Activated T-cell treated with anti-CD3 and anti-CD28 coated beads, Interleukin-2, amount 50 U/mL, for 4 hours (primary cell): Measurements from ENCODE around the gene FXYD6. TPM values are rescaled to one million over a fixed set of nuclear protein-coding genes. Genes with fewer than 3 reads are reported as not detected.
"Not testable (repeated sequence)": the region's sequence is repeated elsewhere in the genome, so short reads cannot be mapped to it uniquely, and the experiment has no call there.

Experiments
- ATAC-seq, 2 donors: fragments of 200-7000 bp; cut with Tn5 transposase; one replicate each; pipeline ENCODE4 v1.10.0; 2021
- DNase-seq: peaks from one replicate; pipeline ENCODE4 v3.0.0-alpha.2; 2020
- H3K27me3 Mint-ChIP-seq: one replicate; pipeline ENCODE4 v1.8.0; 2021; ENCODE audit warnings: low read depth, mixed read lengths
- H3K36me3 Mint-ChIP-seq: one replicate; pipeline ENCODE4 v1.8.0; 2022; ENCODE audit warnings: mixed read lengths; ENCODE audit not compliant: insufficient read depth
- H3K4me1 Mint-ChIP-seq: one replicate; pipeline ENCODE4 v1.8.0; 2021; ENCODE audit warnings: low read depth, mixed read lengths
- H3K4me3 Mint-ChIP-seq: one replicate; pipeline ENCODE4 v1.8.0; 2021; ENCODE audit warnings: mild to moderate bottlenecking, moderate library complexity, mixed read lengths
- H3K9me3 Mint-ChIP-seq: one replicate; pipeline ENCODE4 v1.8.0; 2021; ENCODE audit warnings: mixed read lengths
- total RNA-seq, 3 donors: library from RNA; stranded (reverse); gene quantifications; one replicate each; pipeline ENCODE4 v1.2.1, GENCODE V29; 2021

Gene FXYD6
- under 1 TPM in 2 of 3 donors, not detected in 1; 0.16 to 0.38 TPM for total RNA-seq

GRCh38 chr11:117876341-117877119 lies at the start of gene FXYD6:
Gene FXYD6 (minus strand): TSS chr11:117876658. CDS start chr11:117842776, 33,882 bp downstream.
- Mint-ChIP-seq H3K4me1 (peaks cover 29% of the 10 kb centered on the region), H3K9me3 (no peaks in the 10 kb centered on the region), H3K27me3 (peaks cover 64% of the 10 kb centered on the region), H3K4me3 (peak within 1 kb of the TSS; percentile 81), H3K36me3 (no peaks in the 10 kb centered on the region)
- DNase-seq: no peak
- peak; percentile 22 to 31 for ATAC-seq

- not testable (repeated sequence) for H3K36me3 Mint-ChIP-seq, H3K27me3 Mint-ChIP-seq, DNase-seq, ATAC-seq, H3K4me3 Mint-ChIP-seq, H3K9me3 Mint-ChIP-seq
- H3K4me1 Mint-ChIP-seq: peaks cover 25% of the 10 kb centered on the region
Observed at GRCh38 chr11:117926166-117926565, 49.7 kb upstream of the FXYD6 start.

- Mint-ChIP-seq H3K36me3 (no peaks in the 10 kb centered on the region), H3K27me3 (no peaks in the 10 kb centered on the region), H3K9me3 (no peaks in the 10 kb centered on the region), H3K4me1 (peaks cover 17% of the 10 kb centered on the region), H3K4me3 (no peak overlapping the region)
- DNase-seq (no peak), ATAC-seq (no peak)
Observed at GRCh38 chr11:117925198-117925925, 48.9 kb upstream of the FXYD6 start.

- H3K9me3 Mint-ChIP-seq: no peaks in the 10 kb centered on the region
- H3K36me3 Mint-ChIP-seq: no peaks in the 10 kb centered on the region
- DNase-seq (no peak), ATAC-seq (no peak)
- H3K4me3 Mint-ChIP-seq: no peak overlapping the region
- peaks cover 10% of the 10 kb centered on the region for H3K4me1 Mint-ChIP-seq
- H3K27me3 Mint-ChIP-seq: no peaks in the 10 kb centered on the region
Observed at GRCh38 chr11:117924631-117925170, 48.2 kb upstream of the FXYD6 start.

GRCh38 chr11:117923773-117924172 lies 47.3 kb upstream of the FXYD6 start:
- DNase-seq: no peak

GRCh38 chr11:117923275-117923674 lies 46.8 kb upstream of the FXYD6 start:
- H3K36me3 Mint-ChIP-seq: no peaks in the 10 kb centered on the region
- DNase-seq (no peak), ATAC-seq (no peak)
- no peak overlapping the region for H3K4me3 Mint-ChIP-seq
- H3K27me3 Mint-ChIP-seq: no peaks in the 10 kb centered on the region
- H3K4me1 Mint-ChIP-seq: peaks cover 8% of the 10 kb centered on the region
- H3K9me3 Mint-ChIP-seq: no peaks in the 10 kb centered on the region

More at GRCh38 chr11:117923773-117924172, 47.3 kb upstream of the FXYD6 start:
- Mint-ChIP-seq H3K4me3 (no peak overlapping the region), H3K27me3 (no peaks in the 10 kb centered on the region), H3K36me3 (no peaks in the 10 kb centered on the region), H3K9me3 (no peaks in the 10 kb centered on the region), H3K4me1 (peaks cover 13% of the 10 kb centered on the region)
- no peak for ATAC-seq

GRCh38 chr11:117921893-117922292 lies 45.4 kb upstream of the FXYD6 start:
- ATAC-seq (no peak), DNase-seq (no peak)
- peaks cover 5% of the 10 kb centered on the region for H3K4me1 Mint-ChIP-seq
- H3K9me3 Mint-ChIP-seq: no peaks in the 10 kb centered on the region
- no peak overlapping the region for H3K4me3 Mint-ChIP-seq
- H3K36me3 Mint-ChIP-seq: no peaks in the 10 kb centered on the region
- H3K27me3 Mint-ChIP-seq: no peaks in the 10 kb centered on the region

GRCh38 chr11:117921456-117921855 lies 45.0 kb upstream of the FXYD6 start:
- Mint-ChIP-seq H3K9me3 (no peaks in the 10 kb centered on the region), H3K4me3 (no peak overlapping the region), H3K4me1 (peaks cover 5% of the 10 kb centered on the region), H3K36me3 (no peaks in the 10 kb centered on the region), H3K27me3 (no peaks in the 10 kb centered on the region)
- DNase-seq (no peak), ATAC-seq (no peak)

GRCh38 chr11:117919781-117920221 lies 43.3 kb upstream of the FXYD6 start:
- H3K27me3 Mint-ChIP-seq: no peaks in the 10 kb centered on the region
- no peak overlapping the region for H3K4me3 Mint-ChIP-seq
- peaks cover 5% of the 10 kb centered on the region for H3K4me1 Mint-ChIP-seq
- no peak for DNase-seq
- no peaks in the 10 kb centered on the region for H3K9me3 Mint-ChIP-seq
- no peaks in the 10 kb centered on the region for H3K36me3 Mint-ChIP-seq
- peak; percentile 88 to 93 for ATAC-seq

- Mint-ChIP-seq H3K9me3 (no peaks in the 10 kb centered on the region), H3K27me3 (no peaks in the 10 kb centered on the region), H3K4me3 (no peak overlapping the region), H3K36me3 (no peaks in the 10 kb centered on the region), H3K4me1 (peaks cover 5% of the 10 kb centered on the region)
- DNase-seq: no peak
- ATAC-seq: peak; percentile 13 to 19
Observed at GRCh38 chr11:117919341-117919740, 42.9 kb upstream of the FXYD6 start.

GRCh38 chr11:117918366-117919255 lies 42.2 kb upstream of the FXYD6 start:
- DNase-seq (no peak), ATAC-seq (no peak)
- H3K9me3 Mint-ChIP-seq: no peaks in the 10 kb centered on the region
- H3K27me3 Mint-ChIP-seq: no peaks in the 10 kb centered on the region
- H3K4me1 Mint-ChIP-seq: peaks cover 5% of the 10 kb centered on the region
- no peaks in the 10 kb centered on the region for H3K36me3 Mint-ChIP-seq
- no peak overlapping the region for H3K4me3 Mint-ChIP-seq

- H3K27me3 Mint-ChIP-seq: no peaks in the 10 kb centered on the region
- no peaks in the 10 kb centered on the region for H3K9me3 Mint-ChIP-seq
- H3K4me3 Mint-ChIP-seq: no peak overlapping the region
- peaks cover 5% of the 10 kb centered on the region for H3K4me1 Mint-ChIP-seq
- no peak for DNase-seq
- no peak for ATAC-seq
- H3K36me3 Mint-ChIP-seq: no peaks in the 10 kb centered on the region
Observed at GRCh38 chr11:117917591-117918151, 41.2 kb upstream of the FXYD6 start.

- DNase-seq (no peak), ATAC-seq (no peak)
- H3K4me3 Mint-ChIP-seq: no peak overlapping the region
- H3K4me1 Mint-ChIP-seq: peaks cover 5% of the 10 kb centered on the region
- no peaks in the 10 kb centered on the region for H3K36me3 Mint-ChIP-seq
- H3K27me3 Mint-ChIP-seq: no peaks in the 10 kb centered on the region
- no peaks in the 10 kb centered on the region for H3K9me3 Mint-ChIP-seq
Observed at GRCh38 chr11:117916956-117917355, 40.5 kb upstream of the FXYD6 start.
